Activated gamma-delta T cell (primary cell): ENCODE data around the gene POLR2H.
A peak's percentile ranks its signal among the peaks of the same experiment; 100 is the strongest.

Experiments used
- DNase-seq: peaks from one replicate; lab custom pipeline; 2025; lab: John Stamatoyannopoulos, UW

Gene POLR2H

GRCh38 chr3:184387174-184387714, 25.7 kb downstream of the POLR2H start:
- DNase-seq: no peak

- DNase-seq: no peak
These were observed 26.8 kb downstream of the POLR2H start for GRCh38 chr3:184388164-184388935.

GRCh38 chr3:184388936-184389230, 27.4 kb downstream of the POLR2H start:
- no peak for DNase-seq

GRCh38 chr3:184389384-184389783, 27.9 kb downstream of the POLR2H start:
- DNase-seq: no peak

- no peak for DNase-seq
These were observed 28.5 kb downstream of the POLR2H start for GRCh38 chr3:184389935-184390528.

GRCh38 chr3:184391266-184391665, 29.8 kb downstream of the POLR2H start:
- DNase-seq: no peak

GRCh38 chr3:184395320-184395660, 33.8 kb downstream of the POLR2H start:
- DNase-seq: no peak

GRCh38 chr3:184399410-184399809, 37.9 kb downstream of the POLR2H start:
- DNase-seq: no peak

- DNase-seq: no peak
These were observed 43.8 kb downstream of the POLR2H start for GRCh38 chr3:184405075-184406030.

- no peak for DNase-seq
These were observed 47.9 kb downstream of the POLR2H start for GRCh38 chr3:184409331-184409926.

GRCh38 chr3:184409946-184410500, 48.5 kb downstream of the POLR2H start:
- DNase-seq: no peak

GRCh38 chr3:184414418-184415202, 53.1 kb downstream of the POLR2H start:
- DNase-seq: no peak

GRCh38 chr3:184415203-184415490, 53.6 kb downstream of the POLR2H start:
- DNase-seq: no peak

- peak; percentile 19 for DNase-seq
These were observed 56.3 kb downstream of the POLR2H start for GRCh38 chr3:184417619-184418327.
